ENCODE measurements around the gene WNT8B. TPM values are rescaled to one million over a fixed set of nuclear protein-coding genes. Genes with fewer than 3 reads are reported as not detected.
A peak's percentile ranks its signal among the peaks of the same experiment; 100 is the strongest.

WNT8B gene
- total and polyA plus RNA-seq, 8 donors: not detected

- peak; percentile 96 to 98 for DNase-seq
- 22 to 25% (median 24%) methylated on average over 13 of the region's 13 CpGs for WGBS, 5 donors
- Histone ChIP-seq H3K27me3 (no peaks in the 10 kb centered on the region), H3K4me1 (no peaks in the 10 kb centered on the region), H3K27ac (no peak overlapping the region), H3K4me3 (no peak overlapping the region), H3K9me3 (no peaks in the 10 kb centered on the region), H3K36me3 (no peaks in the 10 kb centered on the region)
- TF ChIP-seq POLR2AphosphoS5 (IDR thresholded peaks at IDR 0.05): peak in 1 of 3 donors; percentile 47
- no peak for TF ChIP-seq EP300 (IDR thresholded peaks at IDR 0.05)
- TF ChIP-seq CTCF (IDR thresholded peaks at IDR 0.05): peak in 6 of 7 experiments; percentile 97 to 100 (median 99)
- intact Hi-C loops (cut with DNase I; ENCODE audit: low total_unique reads): loop anchor here (2.0 to 10.0 kb wide), 2 partner anchors 81 to 95 kb away; partner anchors contain the start of gene SEC31B
These were observed 29.3 kb upstream of the WNT8B start for GRCh38 chr10:100433253-100434240.

- no peak for TF ChIP-seq POLR2AphosphoS5 (IDR thresholded peaks at IDR 0.05)
- TF ChIP-seq CTCF (IDR thresholded peaks at IDR 0.05): no peak
- TF ChIP-seq EP300 (IDR thresholded peaks at IDR 0.05): no peak
- TF ChIP-seq POLR2A (IDR thresholded peaks at IDR 0.05): no peak
- Histone ChIP-seq H3K9me3 (no peaks in the 10 kb centered on the region), H3K36me3 (no peaks in the 10 kb centered on the region), H3K27ac (no peak overlapping the region), H3K27me3 (no peaks in the 10 kb centered on the region), H3K4me1 (no peaks in the 10 kb centered on the region), H3K4me3 (no peak overlapping the region)
- WGBS, 5 donors: 53 to 75% (median 71%) methylated on average over 3 of the region's 3 CpGs
- intact Hi-C loops (cut with DNase I; ENCODE audit: low total_unique reads): loop anchor here (10.0 kb wide), 1 partner anchor 79 kb away; the partner anchor contains the start of gene SEC31B
- DNase-seq: no peak
These were observed 26.6 kb upstream of the WNT8B start for GRCh38 chr10:100436255-100436654.

GRCh38 chr10:100438674-100439315 lies 24.0 kb upstream of the WNT8B start:
- Histone ChIP-seq H3K36me3 (no peaks in the 10 kb centered on the region), H3K27me3 (no peaks in the 10 kb centered on the region), H3K4me1 (peaks cover 0 to 7% (median 0%) of the 10 kb centered on the region in 4 donors), H3K9me3 (no peaks in the 10 kb centered on the region), H3K27ac (no peak overlapping the region), H3K4me3 (no peak overlapping the region)
- 84 to 91% (median 88%) methylated on average over 6 of the region's 6 CpGs for WGBS, 5 donors
- no peak for DNase-seq
- intact Hi-C loops (cut with DNase I; ENCODE audit: low total_unique reads): loop anchor here (10.0 kb wide), 1 partner anchor 76 kb away; the partner anchor contains the start of gene SEC31B
- TF ChIP-seq POLR2AphosphoS5 (IDR thresholded peaks at IDR 0.05) (no peak), POLR2A (IDR thresholded peaks at IDR 0.05) (no peak), EP300 (IDR thresholded peaks at IDR 0.05) (no peak), CTCF (IDR thresholded peaks at IDR 0.05) (no peak)

- 30 to 41% (median 34%) methylated on average over 3 of the region's 3 CpGs for WGBS, 5 donors
- Histone ChIP-seq H3K4me3 (no peak overlapping the region), H3K27me3 (no peaks in the 10 kb centered on the region)
These were observed 20.3 kb upstream of the WNT8B start for GRCh38 chr10:100442548-100442947.

More at GRCh38 chr10:100442548-100442947, 20.3 kb upstream of the WNT8B start:
- intact Hi-C loops (cut with DNase I; ENCODE audit: low total_unique reads): no loop called here
- peaks cover 0 to 5% (median 1%) of the 10 kb centered on the region in 4 donors for H3K9me3 ChIP-seq
- peak; percentile 6 to 39 for DNase-seq
- no peaks in the 10 kb centered on the region for H3K36me3 ChIP-seq
- H3K27ac ChIP-seq: no peak overlapping the region
- H3K4me1 ChIP-seq: peaks cover 0 to 7% (median 0%) of the 10 kb centered on the region in 4 donors
- TF ChIP-seq POLR2AphosphoS5 (IDR thresholded peaks at IDR 0.05) (no peak), POLR2A (IDR thresholded peaks at IDR 0.05) (no peak), CTCF (IDR thresholded peaks at IDR 0.05) (no peak), EP300 (IDR thresholded peaks at IDR 0.05) (no peak)
